Kasumi-1 (cell line): ENCODE measurements around the gene CAMK2A.
"Not testable (repeated sequence)": the region's sequence is repeated elsewhere in the genome, so short reads cannot be mapped to it uniquely, and the experiment has no call there.

Experiments
- DNase-seq, 2 experiments: peaks; one replicate each; lab custom pipeline; 2025; lab: John Stamatoyannopoulos, UW

CAMK2A gene

GRCh38 chr5:150254774-150255173 lies 34.8 kb downstream of the CAMK2A start:
- no peak for DNase-seq

GRCh38 chr5:150254363-150254762 lies 35.2 kb downstream of the CAMK2A start:
- DNase-seq, result no peak

GRCh38 chr5:150253416-150254208 lies 36.0 kb downstream of the CAMK2A start:
- DNase-seq, result no peak

GRCh38 chr5:150252489-150252888 lies 37.1 kb downstream of the CAMK2A start:
- DNase-seq, result no peak

- no peak for DNase-seq
Observed at GRCh38 chr5:150251504-150251903, 38.1 kb downstream of the CAMK2A start.

- no peak for DNase-seq
Observed at GRCh38 chr5:150249744-150250143, 39.8 kb downstream of the CAMK2A start.

GRCh38 chr5:150248946-150249345 lies 40.6 kb downstream of the CAMK2A start:
- no peak for DNase-seq

GRCh38 chr5:150248493-150248892 lies 41.1 kb downstream of the CAMK2A start:
- DNase-seq, result not testable (repeated sequence)

- no peak for DNase-seq
Observed at GRCh38 chr5:150247726-150248125, 41.8 kb downstream of the CAMK2A start.

GRCh38 chr5:150246835-150247234 lies 42.7 kb downstream of the CAMK2A start:
- DNase-seq, result no peak

- DNase-seq, result no peak
Observed at GRCh38 chr5:150246429-150246828, 43.1 kb downstream of the CAMK2A start.

GRCh38 chr5:150245808-150246207 lies 43.8 kb downstream of the CAMK2A start:
- no peak for DNase-seq

- DNase-seq, result no peak
Observed at GRCh38 chr5:150245111-150245789, 44.3 kb downstream of the CAMK2A start.

- DNase-seq, result no peak
Observed at GRCh38 chr5:150244209-150244608, 45.4 kb downstream of the CAMK2A start.

GRCh38 chr5:150243590-150243989 lies 46.0 kb downstream of the CAMK2A start:
- DNase-seq, result no peak

- no peak for DNase-seq
Observed at GRCh38 chr5:150242251-150242894, 47.2 kb downstream of the CAMK2A start.

- DNase-seq, result no peak
Observed at GRCh38 chr5:150241298-150242160, 48.0 kb downstream of the CAMK2A start.

GRCh38 chr5:150239794-150240122 lies 49.8 kb downstream of the CAMK2A start:
- DNase-seq, result no peak

- no peak for DNase-seq
Observed at GRCh38 chr5:150239099-150239793, 50.3 kb downstream of the CAMK2A start.

GRCh38 chr5:150238646-150239045 lies 50.9 kb downstream of the CAMK2A start:
- DNase-seq, result no peak

- DNase-seq, result no peak
Observed at GRCh38 chr5:150236981-150237754, 52.4 kb downstream of the CAMK2A start.
